Measurements from ENCODE around the gene TACR1.

GRCh38 chr2:75102011-75102410 lies 97.3 kb downstream of the TACR1 start:
- TF ChIP-seq CTCF (IDR thresholded peaks at IDR 0.05 in 2 of 3, conservative IDR thresholded peaks at IDR 0.05 in 1 of 3; ENCODE audit: borderline replicate concordance in 1 of 3, insufficient read depth in 1 of 3, low read depth in 2 of 3, low read length in 2 of 3): no peak
- no peak for TF ChIP-seq EZH2 (IDR thresholded peaks at IDR 0.05)
- no peak for TF ChIP-seq POLR2A (IDR thresholded peaks at IDR 0.05; ENCODE audit: borderline replicate concordance, extremely low read depth, insufficient read depth, insufficient read length)
- TF ChIP-seq SIN3A (IDR thresholded peaks at IDR 0.05; ENCODE audit: low read depth): no peak
- TF ChIP-seq EGR1 (IDR thresholded peaks at IDR 0.05; ENCODE audit: low read depth): no peak
- TF ChIP-seq REST (IDR thresholded peaks at IDR 0.05; ENCODE audit: low read depth): no peak
- no peak for TF ChIP-seq ZFX (IDR thresholded peaks at IDR 0.05)
- TF ChIP-seq YY1 (IDR thresholded peaks at IDR 0.05; ENCODE audit: extremely low read depth, insufficient replicate concordance, low read depth, low read length): no peak
- TF ChIP-seq EZH2phosphoT487 (IDR thresholded peaks at IDR 0.05; ENCODE audit: borderline replicate concordance): no peak
- TF ChIP-seq FOSL1 (IDR thresholded peaks at IDR 0.05; ENCODE audit: low read depth): no peak

Data from HCT116 (cell line).